ENCODE measurements around the gene KBTBD3. TPM values are rescaled to one million over a fixed set of nuclear protein-coding genes. Genes with fewer than 3 reads are reported as not detected.

Gene KBTBD3
- total RNA-seq, 1 donor from 2014 or later = 6.9 TPM

DNA sequence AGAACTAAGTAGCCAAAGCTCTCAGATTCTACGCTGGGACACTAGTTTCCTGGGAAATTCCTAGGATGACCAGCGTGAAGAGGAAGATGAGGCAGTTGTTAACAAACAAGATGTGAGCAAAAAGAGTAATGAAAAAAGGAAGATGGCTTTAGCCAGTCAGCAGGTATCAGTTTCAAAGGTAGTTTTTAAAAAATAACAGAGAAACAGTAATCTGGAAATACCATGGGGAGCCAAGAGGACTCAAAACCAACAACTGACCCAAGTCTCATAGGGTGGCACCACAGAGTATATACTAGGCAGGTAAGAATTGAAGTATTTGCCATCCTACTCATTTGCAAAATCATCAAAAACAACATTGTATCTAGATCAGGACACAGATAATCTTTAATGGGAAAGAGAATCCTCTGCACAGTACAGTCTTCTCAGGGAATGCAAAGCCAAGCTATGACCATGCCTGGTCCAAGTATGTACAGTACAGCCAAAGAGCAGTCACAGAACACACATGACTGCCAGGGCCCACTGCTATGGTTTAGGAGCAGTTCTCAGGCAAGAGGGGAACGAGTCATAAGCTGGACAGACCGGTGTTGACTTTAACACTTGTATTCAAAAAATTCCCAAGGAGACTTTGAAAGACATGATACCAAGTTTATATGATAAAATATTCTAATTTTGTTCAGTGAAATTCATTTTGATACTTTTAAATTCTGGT is 75.7 kb downstream of the KBTBD3 start:
- DNase-seq (ENCODE audit: low spot score) = no peak
- Histone ChIP-seq H3K79me2 (ENCODE audit: low read depth) (peaks cover 11% of the 10 kb centered on the region), H4K20me1 (ENCODE audit: low read depth) (peaks cover 4% of the 10 kb centered on the region), H3F3A (ENCODE audit: low read depth) (no peaks in the 10 kb centered on the region), H3K9me3 (ENCODE audit: low read depth) (no peaks in the 10 kb centered on the region), H2AFZ (replicated peaks) (no peak overlapping the region), H3K4me1 (no peaks in the 10 kb centered on the region), H3K36me3 (peaks cover 7% of the 10 kb centered on the region), H3K27me3 (no peaks in the 10 kb centered on the region), H3K9ac (no peak overlapping the region), H3K4me3 (no peak overlapping the region), H3K4me2 (no peak overlapping the region), H3K27ac (no peak overlapping the region)
- Mint-ChIP-seq H3K36me3 (peaks cover 43% of the 10 kb centered on the region), H3K27me3 (ENCODE audit: insufficient read depth, low read depth) (no peaks in the 10 kb centered on the region), H3K4me3 (no peak overlapping the region), H3K9me3 (peaks cover 18% of the 10 kb centered on the region), H3K4me1 (no peaks in the 10 kb centered on the region), H3K27ac (no peak overlapping the region)
- TF ChIP-seq, protein P1, sequence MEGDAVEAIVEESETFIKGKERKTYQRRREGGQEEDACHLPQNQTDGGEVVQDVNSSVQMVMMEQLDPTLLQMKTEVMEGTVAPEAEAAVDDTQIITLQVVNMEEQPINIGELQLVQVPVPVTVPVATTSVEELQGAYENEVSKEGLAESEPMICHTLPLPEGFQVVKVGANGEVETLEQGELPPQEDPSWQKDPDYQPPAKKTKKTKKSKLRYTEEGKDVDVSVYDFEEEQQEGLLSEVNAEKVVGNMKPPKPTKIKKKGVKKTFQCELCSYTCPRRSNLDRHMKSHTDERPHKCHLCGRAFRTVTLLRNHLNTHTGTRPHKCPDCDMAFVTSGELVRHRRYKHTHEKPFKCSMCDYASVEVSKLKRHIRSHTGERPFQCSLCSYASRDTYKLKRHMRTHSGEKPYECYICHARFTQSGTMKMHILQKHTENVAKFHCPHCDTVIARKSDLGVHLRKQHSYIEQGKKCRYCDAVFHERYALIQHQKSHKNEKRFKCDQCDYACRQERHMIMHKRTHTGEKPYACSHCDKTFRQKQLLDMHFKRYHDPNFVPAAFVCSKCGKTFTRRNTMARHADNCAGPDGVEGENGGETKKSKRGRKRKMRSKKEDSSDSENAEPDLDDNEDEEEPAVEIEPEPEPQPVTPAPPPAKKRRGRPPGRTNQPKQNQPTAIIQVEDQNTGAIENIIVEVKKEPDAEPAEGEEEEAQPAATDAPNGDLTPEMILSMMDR (IDR thresholded peaks at IDR 0.05) = no peak
- TF ChIP-seq EZH2 (IDR thresholded peaks at IDR 0.05) (no peak), EZH2phosphoT487 (IDR thresholded peaks at IDR 0.05) (no peak)

Other genes starting within 250 kb of the KBTBD3 start
- gene MSANTD4, start 55.1 kb downstream of the KBTBD3 start, total RNA-seq (ENCODE audit: low replicate concordance) = 27.4 and 40.3 TPM in 2 replicates
- 84.3 and 127 TPM in 2 replicates for gene AASDHPPT, start 315 bp upstream of the KBTBD3 start, total RNA-seq (ENCODE audit: low replicate concordance)

Measured in neural progenitor cell (in vitro differentiated cells).